Measurements from ENCODE around the gene SHB.

DNA sequence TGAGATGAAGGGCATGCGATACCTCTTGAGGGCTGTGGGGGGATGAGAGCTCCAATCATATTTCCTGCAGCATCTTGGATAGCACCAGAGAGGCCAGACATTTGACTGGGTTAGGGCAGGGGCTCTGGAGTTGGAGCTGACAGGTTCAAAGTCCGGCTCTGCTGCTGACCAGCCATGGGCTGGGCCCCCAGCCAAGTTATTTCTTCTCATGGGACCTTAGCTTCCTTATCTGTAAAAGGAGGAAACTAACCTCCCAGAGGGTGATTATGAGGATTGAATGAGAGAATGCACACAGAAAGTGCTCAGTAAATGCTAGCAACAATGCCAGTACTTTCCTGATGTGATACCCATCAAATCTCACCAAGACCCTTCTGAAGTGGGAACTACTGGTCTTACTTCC lies 99.9 kb downstream of the SHB start:
- TF ChIP-seq NFRKB (IDR thresholded peaks at IDR 0.05) (no peak), ZNF384 (IDR thresholded peaks at IDR 0.05) (no peak), BHLHE40 (IDR thresholded peaks at IDR 0.05; ENCODE audit: borderline replicate concordance) (no peak), FOXK2 (IDR thresholded peaks at IDR 0.05) (no peak), L3MBTL2 (conservative IDR thresholded peaks at IDR 0.05) (no peak), FOXA1 (IDR thresholded peaks at IDR 0.05) (no peak)
